NCI-H446 (cell line): ENCODE data around the gene LSM7.
"Not testable (repeated sequence)": the region's sequence is repeated elsewhere in the genome, so short reads cannot be mapped to it uniquely, and the experiment has no call there.

Experiments used
- DNase-seq, 2 experiments: peaks; one replicate each; lab custom pipeline; 2025; lab: John Stamatoyannopoulos, UW

The LSM7 gene

DNA sequence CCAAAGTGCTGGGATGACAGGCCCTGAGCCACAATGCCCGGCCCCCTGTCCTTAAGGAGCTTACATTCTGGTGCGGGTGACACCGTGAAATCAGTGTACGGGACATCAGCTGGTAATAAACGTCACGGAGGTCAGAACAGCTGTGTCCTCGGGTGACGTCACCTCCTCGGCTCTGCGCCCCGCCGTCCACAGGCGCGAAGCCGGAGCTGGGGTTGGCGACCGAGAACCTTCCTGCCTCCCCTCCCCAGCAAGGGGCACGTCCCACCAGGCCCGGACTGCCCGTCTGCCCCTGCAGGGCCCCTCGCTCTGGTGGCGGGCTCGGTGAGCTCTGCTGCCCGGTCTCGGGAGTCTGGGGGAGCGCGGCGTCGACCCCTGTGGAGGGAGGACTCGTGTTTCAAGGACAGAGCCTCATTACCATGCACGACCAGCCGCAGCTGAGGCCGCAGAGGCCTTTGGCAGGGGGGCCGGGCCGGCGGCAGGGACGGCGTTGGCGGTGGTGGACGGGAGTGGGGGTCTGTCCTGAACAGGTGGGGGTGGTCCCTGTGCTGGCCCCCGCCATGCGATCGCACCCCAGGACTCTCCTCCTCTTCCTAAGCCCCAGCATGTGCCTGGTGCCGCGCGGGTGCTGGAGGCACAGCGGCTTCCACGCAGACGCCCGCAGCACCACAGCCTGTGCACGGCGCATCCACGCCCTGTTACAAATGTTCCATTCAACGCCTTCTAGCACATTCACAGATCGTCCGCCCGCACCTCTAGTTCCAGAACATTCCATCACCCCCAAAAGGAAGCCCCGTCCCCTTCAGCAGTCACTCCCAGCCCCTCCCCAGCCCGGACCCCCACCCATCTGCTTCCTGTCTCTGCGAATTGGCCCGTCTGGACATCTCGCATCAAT, 25.8 kb downstream of the LSM7 start:
- DNase-seq, result no peak

DNA sequence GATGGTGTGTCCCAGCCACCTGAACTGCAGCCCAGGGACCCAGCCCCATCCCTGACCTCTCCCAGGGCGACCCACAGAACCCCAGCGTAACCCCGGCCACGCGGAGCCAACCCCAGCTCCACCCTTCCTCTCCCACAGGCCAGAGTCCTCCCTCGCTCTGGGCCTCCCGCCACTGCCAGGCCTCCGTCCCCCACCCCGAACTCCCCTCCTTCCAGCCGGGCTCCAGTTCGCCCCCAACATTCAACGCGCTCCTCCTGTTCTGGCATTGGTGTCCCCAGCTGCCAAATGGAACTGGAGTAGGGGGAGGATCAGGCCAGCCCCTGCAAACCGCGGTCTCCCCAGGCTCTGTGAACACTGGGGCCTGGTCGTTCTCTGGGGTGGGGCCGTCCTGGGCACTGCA, 27.9 kb downstream of the LSM7 start:
- no peak for DNase-seq

DNA sequence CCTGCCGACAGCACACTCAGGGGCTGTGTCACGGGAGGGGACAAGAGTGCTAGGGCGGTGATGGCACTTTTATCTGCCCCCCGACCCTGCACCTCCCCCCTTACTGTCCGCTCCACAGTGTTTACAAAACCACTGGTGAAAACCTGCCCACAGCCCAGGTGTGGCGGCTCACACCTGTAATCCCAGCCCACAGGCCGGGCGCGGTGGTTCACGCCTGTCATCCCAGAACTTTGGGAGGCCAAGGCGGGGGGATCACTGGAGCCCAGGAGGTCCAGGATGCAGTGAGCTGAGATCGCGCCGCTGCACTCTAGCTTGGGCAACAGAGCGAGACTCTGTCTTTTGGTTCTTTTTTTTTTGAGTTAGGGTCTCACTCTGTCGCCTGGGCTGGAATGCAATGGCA, 32.2 kb downstream of the LSM7 start:
- DNase-seq, result no peak

DNA sequence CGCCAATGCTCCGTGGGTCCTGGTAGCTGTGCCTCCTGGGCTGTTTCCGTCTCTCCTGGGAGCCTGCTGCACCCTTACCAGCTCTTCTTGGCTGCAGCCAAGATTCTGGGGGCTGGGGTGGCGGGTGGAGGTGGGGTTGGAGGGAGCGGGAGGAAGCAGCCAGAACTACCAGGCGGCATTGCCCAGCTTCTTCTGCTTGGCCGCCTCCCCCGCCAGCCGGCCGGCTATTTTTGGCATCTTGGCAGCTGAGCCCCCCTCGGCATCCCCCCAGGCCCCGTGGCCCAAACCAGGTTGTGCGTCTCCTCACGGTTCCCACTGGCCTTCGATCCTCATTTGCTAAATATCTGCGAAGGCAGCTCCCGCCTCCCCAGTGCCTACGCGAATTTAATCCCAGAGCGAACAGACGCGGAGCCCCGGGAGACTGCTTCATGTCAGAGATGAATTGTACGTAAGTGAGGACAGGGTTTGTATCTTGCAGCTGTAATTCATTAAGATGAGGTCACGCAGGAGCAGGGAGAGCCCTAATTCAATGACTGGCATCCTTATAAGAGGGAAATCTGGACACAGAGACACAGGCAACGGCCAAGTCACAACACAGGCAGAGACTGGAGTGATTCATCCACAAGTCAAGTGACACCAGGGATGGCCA, 33.6 kb downstream of the LSM7 start:
- peak in 1 of 2 experiments; percentile 67 for DNase-seq

DNA sequence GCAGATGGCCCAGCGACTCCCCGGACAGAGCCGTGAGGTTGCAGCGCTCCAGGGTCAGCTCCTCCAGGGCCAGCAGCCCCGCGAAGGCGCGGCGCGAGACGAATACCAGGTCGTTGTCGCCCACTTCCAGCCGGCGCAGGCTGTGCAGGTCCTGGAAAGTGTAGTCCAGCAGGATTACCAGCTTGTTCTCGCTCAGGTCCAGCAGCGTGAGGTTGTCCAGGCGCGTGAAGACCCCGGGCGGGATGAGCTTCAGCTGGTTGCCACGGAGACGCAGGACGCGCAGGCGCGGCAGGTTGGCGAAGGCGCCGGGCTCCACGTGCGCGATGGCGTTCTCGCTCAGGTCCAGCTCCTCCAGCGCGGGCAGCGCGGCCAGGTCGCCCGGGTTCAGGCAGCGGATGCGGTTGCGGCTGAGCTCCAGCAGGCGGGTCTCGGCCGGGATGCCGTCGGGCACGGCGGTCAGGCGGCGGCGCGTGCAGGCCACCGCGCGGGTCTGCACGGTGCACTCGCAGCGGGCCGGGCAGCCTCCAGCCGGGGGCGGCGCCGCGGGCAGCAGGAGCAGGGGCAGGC, 37.1 kb downstream of the LSM7 start:
- no peak for DNase-seq

DNA sequence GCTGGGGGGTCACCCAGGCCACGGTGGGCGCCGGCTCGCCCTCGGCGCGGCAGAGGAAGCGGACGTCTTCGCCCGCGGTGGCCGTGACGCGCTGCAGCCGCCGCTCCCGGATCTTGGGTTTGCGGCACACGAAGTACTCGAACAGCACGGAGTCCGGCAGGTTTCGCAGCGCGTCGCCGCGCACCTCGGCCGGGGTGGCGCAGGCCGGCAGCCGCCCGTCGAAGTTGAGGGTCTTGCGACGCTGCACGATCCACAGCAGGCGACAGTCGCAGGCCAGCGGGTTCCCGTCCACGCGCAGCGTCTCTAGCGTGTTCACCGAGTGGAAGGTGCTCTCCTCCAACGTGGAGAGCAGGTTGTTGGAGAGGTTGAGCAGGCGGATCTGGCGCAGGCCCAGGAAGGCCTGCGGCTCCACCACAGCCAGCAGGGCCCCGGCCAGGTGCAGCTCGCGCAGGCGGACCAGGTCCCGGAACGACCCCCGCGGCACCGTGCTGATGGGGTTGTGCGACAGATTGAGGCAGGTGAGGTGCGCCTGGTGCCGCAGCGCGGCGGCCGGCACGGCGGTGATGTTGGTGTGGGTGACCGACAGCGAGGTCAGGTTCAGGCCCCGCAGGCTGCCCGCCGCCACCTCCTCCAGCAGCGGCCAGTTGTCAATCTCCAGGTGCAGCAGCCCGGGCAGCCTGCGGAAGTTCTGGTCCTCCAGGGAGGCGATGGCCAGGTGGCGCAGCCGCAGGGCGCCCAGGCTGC, 37.8 kb downstream of the LSM7 start:
- DNase-seq, result no peak

DNA sequence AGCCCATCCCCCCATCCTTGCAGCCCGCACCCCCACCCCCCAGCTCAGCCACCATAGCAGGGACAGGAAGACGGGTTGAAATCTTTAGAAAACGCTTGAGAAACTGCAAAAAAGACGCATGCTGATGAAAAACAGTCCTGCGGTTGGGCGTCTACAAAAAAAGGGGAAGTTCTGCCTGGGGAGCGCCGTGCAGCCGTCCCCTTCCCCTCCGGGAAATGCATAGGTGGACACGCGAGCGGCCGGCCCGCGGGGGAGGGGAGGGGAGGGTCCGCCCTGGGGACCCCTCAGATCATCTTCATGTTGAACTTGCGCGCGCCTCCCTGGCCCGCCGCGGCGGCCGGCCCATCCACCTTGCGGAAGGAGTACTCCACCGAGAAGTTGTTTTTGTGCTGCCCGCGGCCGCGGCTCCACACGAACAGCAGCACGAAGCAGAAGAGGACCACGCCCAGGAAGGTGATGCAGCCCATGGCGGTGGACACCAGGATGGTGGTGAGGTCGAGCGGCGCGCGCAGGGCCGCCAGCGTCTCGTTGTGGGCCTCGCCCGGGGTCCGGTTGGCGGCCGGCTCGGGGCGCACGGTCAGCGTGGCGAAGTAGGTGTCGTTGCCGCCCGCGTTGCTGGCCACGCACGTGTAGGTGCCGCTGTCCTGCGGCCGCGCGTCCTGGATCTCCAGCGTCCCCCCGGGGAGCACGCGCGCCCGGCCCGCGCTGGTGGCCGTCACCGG, 38.5 kb downstream of the LSM7 start:
- DNase-seq, result no peak

DNA sequence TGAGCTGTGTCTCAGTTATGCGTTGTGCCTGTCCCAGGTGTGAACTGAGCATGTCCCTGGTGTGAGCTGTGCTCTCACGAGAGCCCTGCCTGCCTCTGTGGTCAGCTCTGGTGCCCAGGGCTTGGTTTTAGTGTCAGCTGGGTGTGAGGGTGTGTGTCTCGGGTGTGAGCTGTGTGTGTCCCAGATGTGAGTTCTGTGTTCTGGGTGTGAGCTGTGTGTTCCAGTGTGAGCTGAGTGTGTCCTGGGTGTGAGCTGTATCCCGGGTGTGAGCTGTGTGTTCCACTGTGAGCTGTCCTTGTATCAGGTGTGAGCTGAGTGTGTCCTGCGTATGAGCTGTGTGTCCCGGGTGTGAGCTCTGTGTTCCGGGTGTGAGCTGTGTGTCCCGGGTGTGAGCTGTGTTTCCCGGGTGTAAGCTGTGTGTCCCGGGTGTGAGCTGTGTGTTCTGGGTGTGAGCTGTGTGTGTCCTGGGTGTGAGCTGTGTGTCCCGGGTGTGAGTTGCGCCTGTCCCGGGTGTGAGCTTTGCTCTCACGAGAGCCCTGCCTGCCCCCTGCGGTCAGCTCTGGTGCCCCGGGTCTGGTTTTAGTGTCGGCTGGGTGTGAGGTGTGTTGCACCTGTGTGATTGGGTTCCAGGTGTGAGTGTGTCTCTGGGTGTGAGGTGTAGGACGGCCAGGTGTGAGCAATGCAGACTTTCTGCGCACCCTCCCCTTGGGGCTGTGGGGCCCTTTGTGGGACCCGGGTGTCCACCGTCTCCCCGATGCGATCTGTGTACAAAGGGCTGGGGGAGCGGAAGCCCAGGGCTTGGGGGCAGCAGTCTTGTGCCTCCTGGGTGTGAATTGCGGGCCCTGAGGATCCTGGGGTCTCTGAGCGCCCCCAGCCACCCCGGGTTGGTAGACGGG, 39.3 kb downstream of the LSM7 start:
- DNase-seq, result no peak

DNA sequence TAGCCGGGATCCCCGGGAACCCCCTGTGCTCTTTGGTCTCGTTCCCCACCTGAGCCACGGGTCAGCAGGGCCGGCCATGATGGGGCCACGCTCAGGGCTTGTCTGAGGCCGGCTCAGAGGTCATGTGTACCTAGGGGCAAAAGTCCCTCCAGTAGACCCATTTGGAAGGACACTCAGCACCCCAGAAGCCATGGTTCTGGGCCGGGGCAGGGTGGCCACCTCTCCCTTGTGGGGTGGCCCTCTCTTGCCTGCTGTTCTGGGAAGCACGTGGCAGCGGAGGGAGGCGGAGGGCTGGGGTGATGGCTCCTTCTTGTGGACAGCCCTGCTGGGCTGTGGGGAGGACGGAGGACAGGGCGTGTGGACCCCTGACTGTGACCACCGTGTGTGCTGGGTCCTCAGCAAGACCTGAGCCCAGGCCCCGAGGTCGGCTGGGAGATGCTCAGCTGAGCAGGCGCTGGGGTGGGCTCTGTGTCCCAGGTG, 40.0 kb downstream of the LSM7 start:
- DNase-seq, result no peak

DNA sequence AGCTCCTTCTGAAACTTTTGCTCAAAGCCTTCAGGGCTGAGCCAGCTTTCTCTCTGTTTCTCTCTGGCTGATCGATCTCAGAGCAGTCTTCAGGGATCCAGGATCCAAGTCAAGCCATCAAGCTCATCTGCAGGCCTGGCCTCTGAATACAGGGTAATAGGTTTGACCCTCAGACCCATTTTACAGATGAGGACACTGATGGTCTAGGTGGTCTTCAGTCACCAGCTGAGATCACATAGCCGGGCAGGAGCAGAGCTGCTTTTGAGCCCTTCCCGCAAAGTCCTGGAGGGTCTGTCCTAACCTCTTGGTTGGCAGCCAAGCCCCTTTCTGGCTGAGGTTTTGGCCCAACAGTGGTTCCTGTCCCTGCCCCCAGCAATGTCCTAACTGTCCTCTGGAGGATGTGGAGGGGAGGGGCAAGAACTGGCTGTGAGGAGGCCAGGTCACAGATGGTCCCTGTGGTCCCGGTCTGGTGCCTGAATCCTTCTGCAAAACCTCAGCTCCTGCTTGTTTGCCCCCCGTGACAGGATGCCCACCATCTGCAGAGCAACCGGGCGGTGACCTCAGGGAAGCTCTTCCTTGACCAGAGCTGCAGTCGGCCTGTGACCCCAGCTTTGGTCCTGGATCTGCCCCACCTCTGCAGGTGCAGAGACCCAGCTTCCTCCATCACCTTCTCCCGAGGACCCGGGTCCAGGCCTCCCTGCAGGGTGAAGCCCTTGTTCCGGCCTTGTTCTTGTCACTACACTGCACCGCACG, 40.6 kb downstream of the LSM7 start:
- DNase-seq, result no peak

DNA sequence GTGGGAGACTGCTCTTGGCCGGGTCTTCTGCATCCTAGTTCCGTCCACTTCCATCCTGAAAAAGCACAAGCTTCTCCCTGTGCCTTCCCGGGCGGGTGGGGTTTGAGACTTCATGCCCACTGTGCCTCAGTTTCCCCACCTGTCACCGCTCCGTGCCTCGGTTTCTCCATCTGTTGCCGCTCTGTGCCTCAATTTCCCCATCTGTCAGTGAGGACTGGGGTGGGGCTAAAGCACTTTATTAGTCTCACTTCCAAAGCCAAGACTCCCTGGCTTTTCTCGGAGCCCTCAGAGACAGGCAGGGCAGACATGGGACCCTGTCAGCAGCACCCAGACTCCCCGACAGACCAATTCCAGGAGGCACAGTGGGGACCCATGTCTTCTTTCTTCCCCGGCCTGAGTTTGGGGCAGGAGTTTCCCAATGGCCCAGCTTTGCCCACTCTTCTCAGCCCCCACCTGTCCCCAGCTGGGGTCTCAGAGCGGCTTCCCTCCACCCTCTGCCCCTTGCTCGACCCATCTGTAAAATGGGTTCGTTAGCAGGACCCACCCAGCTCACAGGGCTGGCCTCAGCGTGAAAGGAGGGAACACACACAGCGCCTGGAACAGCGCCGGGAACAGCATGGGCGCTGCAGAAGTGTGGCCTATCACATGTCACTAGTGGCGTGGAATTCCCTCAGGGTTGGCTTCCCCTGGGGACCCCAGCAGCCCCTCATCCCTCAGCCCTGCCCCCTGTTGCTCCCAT, 41.8 kb downstream of the LSM7 start:
- no peak for DNase-seq

DNA sequence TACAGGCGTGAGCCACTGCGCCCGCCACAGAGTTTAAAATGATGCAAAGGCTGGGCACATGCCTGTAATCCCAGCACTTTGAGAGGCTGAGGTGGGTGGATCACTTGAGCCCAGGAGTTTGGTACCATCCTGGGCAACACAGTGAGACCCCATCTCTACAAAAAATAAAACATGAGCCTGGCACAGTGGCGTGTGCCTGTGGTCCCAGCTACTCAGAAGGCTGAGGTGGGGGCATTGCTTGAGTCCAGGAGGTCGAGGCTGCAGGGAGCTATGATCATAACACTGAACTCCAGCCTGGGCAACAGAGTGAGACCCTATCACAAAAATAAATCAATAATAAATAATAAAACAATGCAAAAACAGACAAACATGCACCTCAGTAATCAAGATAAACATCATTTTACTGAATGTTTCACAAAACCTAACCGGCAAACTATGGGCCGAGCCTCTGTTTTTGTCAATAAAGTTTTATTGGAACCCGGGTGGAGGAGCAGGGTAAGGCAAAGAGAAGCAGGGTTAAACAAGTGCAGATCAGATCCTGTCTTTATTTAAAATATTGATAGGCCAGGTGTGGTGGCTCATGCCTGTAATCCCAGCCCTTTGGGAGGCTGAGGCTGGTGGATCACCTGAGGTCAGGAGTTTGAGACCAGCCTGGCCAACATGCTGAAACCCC, 44.4 kb downstream of the LSM7 start:
- no peak for DNase-seq

DNA sequence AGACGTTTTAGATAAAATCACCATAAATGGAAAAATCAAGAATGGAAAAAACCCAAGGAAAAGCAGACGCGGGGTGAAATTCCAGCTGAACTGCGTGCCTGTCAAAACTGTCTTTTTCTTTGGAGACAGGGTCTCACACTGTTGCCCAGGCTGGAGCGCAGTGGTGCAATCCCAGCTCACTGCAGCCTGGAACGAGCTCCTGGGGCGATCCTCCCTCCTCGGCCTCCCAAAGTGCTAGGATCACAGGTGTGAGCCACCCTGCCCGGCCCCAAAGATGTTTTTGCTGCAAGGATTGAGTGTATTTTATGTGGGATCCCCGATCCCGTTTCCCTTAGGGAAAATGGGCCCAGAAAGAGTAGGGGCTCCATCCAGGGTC, 45.5 kb downstream of the LSM7 start:
- no peak for DNase-seq

DNA sequence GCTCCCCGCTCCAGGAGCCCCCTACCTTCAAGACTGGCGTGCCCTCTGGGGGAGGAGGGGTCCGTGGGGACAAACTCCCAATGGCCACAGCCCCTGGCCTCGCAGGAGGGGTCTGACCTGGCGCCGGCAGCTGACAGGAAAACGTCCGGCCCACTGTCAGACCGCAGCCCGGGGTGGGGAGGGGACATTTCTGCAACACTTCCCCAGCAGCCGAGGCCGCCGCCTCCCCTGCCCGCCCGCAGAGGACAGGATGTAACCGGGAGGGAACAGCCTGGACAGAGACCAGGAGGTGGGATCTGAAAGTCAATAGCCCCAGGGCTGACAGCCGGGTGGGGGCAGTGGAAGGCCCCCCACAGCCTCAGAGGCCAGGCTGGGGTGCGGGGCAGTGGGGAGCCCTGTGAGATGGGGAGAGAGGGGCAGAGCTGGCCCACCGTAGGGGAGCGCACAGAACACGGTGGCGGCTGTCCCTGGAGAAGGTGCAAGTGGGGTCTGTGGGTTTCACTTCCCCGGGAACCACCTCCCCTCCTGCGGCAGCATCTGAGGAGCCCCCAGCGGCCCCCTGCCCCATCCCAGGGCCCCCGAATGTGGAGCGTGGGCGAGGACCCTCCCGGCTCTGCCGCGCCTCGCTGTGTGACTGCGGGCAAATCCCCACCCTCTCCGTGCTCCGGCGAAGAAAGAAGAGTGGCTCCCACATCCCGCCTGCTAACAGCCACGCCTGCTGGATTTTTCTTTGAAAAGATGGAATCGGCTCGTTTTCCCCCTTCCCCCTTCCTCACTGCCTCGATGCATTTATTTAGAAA, 46.1 kb downstream of the LSM7 start, which contains the start of gene PEAK3:
TSS of gene PEAK3 (minus strand) at position 114 of the 800 bp plus-strand sequence. CDS start 1,244 bp downstream, outside the sequence.
- no peak for DNase-seq

DNA sequence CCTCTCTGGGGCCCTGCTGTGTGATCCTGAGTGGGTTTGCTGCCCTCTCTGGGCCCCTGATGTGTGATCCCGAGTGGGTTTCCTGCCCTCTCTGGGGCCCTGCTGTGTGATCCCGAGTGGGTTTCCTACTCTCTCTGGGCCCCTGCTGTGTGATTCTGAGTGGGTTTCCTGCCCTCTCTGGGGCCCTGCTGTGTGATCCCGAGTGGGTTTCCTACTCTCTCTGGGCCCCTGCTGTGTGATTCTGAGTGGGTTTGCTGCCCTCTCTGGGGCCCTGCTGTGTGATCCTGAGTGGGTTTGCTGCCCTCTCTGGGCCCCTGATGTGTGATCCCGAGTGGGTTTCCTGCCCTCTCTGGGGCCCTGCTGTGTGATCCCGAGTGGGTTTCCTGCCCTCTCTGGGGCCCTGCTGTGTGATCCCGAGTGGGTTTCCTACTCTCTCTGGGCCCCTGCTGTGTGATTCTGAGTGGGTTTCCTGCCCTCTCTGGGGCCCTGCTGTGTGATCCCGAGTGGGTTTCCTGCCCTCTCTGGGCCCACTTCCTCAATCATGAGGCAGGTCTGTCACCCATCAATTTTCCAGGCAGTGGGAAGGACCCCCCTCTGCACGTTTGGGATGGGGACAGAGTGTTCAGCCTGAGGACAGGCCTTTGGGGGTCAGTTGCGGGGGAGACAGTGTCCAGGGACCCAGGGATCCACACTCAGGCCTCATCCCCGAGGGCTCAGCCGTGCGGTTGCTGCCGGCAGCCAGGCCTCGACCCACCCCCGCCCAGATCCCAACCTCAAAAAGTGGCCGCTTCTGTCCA, 46.9 kb downstream of the LSM7 start:
- not testable (repeated sequence) for DNase-seq

DNA sequence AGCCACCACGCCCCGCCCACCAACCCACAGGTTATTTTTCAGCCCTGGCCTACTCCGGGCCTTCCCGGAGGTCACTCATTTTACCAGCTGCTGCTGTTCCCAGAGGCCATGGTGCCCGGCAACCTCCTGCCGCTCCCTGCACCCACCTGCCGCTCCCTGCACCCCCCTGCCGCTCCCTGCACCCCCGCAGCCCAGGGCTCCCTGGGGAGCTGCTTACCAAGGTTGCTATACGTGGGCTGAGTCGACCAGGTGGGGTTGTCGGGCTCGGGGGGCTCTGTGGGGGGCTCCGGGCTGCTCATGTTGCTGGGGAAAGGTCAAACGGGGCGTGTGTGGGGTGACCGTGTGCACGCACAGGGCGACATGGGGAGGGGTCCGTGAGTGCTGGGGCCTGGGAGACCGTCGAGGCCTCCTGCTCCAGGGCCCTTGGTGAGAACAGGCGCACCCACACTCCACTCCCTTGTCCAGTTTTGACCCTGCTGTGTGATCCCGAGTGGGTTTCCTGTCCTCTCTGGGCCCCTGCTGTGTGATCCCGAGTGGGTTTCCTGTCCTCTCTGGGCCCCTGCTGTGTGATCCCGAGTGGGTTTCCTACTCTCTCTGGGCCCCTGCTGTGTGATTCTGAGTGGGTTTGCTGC, 47.6 kb downstream of the LSM7 start:
- DNase-seq, result no peak
